NCI-H1105 (cell line): ENCODE data around the gene CTNNBIP1.
A peak's percentile ranks its signal among the peaks of the same experiment; 100 is the strongest.
"Not testable (repeated sequence)": the region's sequence is repeated elsewhere in the genome, so short reads cannot be mapped to it uniquely, and the experiment has no call there.

ENCODE experiments used
- DNase-seq: peaks from one replicate; lab custom pipeline; 2025; lab: John Stamatoyannopoulos, UW

The CTNNBIP1 gene, protein sequence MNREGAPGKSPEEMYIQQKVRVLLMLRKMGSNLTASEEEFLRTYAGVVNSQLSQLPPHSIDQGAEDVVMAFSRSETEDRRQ

DNA sequence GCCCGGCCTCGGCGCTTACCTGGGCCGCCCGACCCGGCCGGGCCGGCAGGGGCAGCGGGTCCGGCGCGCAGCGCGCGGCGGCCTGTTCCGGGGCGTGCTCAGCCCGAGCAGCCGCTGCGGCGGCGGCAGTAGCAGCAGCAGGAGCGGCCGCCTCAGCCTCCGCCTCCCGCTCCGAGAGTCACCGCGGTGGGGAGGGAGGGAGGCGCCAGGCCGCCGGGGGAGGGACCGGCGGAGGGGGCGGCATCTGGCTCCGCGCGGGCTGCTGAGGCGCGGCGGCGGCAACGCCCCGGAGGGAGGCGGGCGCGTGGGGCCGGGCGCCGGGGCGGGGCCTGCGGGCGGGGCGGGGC is at the start of gene CTNNBIP1:
Gene CTNNBIP1 (minus strand): TSS at position 194 of the 347 bp plus-strand sequence. CDS start 38,205 bp downstream, outside the sequence.
- DNase-seq, result no peak

DNA sequence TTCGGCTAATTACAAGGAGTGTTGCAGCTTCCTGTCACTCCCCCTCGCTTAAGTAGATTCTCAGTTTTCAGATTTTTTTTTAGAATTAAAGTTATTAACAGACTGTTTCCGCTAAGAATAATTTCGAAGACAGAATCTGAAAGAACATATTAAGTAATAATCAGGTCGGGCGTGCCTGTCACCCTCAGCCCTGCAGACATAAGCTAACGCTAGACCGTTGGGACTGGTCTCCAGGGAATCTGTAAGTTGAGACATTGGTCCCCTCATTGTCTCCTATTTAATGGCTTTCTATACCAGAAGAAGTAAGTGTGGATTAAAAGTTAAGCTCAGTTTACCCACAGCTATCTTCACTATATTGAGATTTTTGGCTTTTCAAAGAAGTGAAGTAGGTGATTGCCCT is 47.7 kb upstream of the CTNNBIP1 start:
- DNase-seq, result no peak

DNA sequence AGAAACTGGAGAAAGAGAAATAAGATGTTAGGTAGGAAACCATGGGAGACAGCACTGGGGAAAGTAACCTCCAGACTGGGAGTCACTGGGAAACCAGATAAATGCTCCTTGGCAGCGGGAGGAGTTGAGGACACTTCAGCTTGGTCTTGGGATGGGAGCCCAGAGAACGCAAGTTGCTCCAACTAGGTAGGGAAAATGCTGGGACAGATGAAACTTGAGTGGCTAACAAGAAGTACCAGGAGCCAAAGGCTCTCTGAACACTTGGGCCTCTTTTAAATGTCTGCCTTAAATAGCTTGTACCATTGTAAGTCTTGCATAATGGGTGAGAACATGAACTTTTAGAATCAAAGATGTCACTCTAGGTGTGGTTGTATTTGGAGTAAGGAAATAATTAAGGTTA is 36.2 kb upstream of the CTNNBIP1 start:
- no peak for DNase-seq

DNA sequence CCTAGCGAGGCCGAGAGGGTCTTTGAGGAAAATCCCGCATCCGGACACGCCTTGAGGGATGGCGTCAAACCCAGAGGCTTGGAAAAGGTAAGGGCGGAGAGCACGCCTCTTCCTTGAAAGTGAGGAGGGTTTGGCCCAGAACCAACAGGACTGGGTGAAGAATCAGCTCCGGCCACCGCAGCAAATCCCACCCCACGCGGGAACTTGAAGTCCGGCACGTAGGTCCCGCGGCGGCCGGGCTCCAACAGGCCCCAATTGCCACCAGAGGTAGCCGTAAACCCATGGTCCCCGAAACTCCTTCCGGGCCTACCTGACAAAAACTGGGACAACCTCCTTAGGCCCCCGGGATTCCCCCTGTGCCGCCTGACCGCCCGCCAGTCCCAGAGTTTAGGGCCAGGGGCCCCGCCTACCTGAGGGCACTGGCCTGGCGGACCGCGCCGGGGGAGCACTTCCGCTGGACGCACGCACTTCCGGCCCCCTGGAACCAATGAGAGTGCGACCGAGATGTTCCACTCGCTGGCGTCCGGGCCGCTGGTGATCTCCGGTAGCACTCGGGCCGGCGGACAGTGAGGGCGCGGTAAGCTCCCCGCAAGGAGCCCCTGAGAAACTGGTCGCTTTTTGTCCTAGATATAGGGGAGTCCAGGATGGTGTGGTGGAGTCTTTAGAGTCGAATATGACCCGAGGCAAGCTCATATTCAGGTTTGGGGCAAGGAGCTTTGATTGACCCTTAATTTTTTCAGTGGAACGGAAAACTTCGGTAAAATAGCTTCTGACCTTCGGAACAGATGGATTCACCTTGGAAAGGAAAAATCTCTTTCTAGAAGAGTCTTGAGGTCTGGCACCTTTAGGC is 33.1 kb upstream of the CTNNBIP1 start, which contains the start of the genes LZIC and NMNAT1:
Gene LZIC (minus strand): TSS at position 453 of the 850 bp plus-strand sequence. CDS start 6,772 bp downstream, outside the sequence.
Gene NMNAT1 (plus strand): TSS at position 537 of the 850 bp plus-strand sequence. CDS start 28,599 bp downstream, outside the sequence.
- peak; percentile 84 for DNase-seq

DNA sequence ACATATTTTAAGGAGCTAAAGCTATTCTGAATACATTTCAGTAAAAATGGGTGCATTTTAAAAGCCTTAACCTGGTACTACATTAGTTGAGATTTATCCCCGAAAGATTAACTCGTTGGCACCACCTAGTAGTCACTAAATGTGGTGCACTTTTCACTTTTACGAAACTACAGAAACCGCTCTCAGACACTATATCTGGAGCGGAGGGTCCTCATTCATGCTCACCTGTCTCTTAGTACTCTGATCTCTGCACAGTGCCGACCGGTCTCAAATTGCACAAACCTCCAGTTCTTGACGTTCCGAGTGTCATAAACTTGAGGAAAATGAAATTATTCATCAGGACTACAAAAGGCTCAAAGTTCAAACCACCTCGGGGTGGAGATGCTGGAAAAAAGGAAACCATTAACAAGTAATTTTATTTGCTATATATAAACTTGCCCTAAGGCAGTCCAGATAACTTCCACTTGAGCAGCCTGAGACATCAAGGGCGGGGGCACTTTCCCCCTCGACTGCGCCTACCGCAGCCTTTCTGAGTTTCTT is 32.4 kb upstream of the CTNNBIP1 start:
- peak; percentile 15 for DNase-seq

DNA sequence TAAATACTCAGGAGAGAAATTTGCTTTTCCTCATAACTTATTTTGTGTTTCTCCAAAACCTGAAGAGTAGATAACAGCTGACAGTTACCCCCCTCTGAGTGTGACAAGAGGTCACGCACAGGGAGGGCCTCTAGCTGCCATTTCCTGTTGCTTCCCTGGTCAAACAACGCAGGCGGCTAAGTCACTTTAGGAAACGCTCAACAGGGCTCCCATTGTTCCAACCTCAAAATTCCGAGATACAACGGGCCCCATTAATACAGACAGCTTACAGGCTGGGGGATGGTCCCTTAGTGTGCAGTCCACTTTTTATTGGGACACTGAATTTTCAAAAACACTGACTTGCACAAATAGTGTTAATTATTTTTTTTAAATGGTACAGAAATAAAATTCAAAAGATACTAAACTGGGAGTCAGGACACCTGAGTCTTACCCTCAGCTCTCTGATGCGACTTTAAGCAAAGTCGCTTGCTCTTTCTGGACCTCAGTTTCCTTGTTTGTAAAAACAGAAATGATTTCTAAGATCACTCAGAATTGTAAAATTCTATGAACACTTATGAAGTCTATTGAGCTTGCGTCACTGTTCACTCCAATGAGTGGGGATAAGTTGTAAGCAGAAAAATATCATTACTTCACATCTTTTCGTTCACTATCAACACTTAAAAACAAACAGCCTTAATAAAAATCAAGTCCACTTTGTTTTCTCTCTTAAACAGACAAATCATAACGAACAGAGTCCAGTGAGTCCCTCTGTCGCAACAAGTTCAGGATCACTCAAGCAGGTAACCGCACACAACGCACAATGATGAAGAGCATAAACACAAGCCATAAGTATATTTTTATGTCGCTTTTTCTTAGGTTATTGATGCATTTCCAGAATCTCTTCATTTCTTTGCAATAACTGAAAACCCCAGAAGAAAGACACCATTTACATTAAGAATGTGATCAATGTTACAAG is 19.6 kb upstream of the CTNNBIP1 start:
- DNase-seq, result no peak

DNA sequence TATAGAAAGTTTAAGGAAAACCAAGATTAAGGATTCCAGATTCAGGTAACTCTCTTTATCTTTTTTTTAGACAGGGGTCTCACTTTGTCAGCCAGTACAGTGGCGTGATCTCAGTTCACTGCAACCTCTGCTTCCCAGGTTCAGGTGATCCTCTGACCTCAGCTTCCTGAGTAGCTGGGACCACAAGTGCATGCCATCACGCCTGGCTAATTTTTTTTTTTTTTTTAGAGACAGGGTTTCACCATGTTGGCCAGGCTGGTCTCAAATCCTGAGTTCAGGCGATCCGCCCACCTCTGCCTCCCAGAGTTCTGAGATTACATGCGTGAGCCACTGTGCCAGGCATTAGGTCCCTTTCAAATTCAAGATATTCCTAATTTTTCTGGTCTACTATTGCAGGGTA is 17.2 kb upstream of the CTNNBIP1 start:
- no peak for DNase-seq

DNA sequence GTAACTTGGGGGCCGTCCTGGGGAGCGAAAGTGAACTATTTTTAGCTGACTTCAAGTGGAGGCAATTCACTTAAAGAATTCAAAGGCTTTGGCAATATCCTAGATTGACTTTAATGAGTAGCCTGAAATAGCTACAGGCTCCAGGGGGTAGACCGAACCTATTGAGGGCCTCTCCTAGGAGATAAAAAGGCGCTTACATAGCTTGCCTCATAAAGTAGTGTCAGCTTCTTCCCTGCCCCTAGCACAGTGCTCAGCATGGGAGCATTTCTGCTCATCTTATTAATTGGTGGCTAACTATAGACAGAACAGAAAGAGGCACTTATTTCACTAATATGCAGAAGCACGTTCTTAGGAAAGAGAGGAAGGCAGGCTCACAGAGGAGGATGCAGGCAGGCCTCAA is 12.3 kb upstream of the CTNNBIP1 start:
- no peak for DNase-seq

DNA sequence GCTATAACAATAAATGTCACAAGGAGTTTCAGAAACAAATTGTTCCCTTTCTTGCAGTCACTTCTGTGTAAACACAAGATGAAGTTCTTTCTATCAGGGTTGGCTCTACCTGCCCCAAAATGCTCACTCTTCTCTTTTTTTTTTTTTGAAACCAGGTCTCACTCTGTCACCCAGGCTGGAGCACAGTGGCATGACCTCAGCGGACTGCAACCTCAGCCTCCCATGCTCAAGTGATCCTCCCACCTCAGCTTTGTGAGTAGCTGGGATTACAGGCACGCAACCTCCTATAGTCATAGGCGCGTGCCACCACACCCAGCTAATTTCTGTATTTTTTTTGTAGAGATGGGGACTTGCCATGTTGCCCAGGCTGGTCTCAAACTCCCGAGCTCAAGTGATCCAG is 10.5 kb upstream of the CTNNBIP1 start:
- DNase-seq, result no peak

DNA sequence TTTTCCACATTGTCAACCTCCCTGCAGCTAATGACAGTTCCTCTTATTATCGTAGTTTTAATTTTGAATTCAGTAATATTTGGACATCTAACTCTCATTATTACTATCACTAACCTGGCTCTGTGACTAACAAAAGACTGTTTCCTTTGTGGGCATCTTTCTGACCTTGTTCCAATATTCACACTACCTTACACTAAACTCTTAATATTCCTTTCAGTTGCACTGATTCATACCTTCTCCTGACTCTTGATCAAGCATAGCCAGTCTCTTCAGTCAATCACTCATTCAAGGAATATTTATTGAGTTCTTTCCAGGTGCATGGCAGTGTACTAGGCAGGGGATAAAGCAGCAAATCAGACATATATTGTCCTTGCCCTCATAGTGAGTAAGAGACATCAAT is 7.8 kb upstream of the CTNNBIP1 start:
- no peak for DNase-seq

DNA sequence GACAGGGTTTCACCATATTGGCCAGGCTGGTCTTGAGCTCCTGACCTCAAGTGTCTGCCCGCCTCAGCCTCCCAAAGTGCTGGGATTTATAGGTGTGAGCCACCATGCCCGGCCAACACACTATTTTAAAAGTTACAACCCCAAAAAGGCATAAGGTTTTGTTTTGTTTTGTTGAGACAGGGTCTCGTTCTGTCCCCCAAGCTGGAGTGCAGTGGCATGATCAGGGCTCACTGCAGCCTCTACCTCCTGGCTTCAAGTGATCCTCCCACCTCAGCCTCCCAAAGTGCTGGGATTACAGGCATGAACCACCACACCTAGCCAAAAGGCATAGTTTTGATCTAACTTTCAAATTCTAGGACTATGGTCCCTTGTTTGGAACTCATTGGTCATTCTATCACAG is 7.4 kb upstream of the CTNNBIP1 start:
- DNase-seq, result not testable (repeated sequence)

DNA sequence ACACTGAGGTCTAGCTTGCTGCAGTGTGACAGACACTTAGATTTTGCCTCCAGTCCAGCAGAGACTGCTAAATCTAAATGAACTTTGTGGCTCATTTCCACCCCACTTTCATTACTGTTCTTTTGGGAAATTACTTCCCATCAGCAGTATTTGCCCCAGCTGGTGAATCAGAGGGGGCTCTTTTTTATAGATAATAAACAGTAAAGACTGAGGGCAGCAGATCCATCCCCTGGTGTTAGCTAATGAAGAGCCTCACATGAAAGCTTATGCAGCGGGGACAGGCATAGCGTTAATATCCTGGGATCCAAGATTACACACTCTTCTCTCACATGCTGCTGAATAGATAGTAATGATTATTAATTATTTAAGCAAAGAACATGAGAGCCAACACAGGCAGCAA is 6.4 kb upstream of the CTNNBIP1 start:
- no peak for DNase-seq

DNA sequence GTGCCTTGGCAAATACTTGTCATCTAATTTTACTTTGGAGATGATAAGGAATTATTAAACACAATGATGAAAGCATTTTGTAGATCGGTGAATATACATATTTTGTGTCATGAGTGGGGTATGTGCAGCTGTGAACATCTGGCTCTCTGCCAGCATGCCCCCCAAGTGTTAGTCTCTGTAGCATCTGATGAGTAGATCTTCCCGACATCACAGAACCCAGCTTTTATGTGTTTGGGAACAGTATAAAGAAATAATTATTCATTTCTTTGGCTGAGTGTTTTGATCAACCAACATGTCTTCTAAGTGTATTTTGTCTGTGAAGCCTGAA is 4.5 kb upstream of the CTNNBIP1 start:
- DNase-seq, result no peak

DNA sequence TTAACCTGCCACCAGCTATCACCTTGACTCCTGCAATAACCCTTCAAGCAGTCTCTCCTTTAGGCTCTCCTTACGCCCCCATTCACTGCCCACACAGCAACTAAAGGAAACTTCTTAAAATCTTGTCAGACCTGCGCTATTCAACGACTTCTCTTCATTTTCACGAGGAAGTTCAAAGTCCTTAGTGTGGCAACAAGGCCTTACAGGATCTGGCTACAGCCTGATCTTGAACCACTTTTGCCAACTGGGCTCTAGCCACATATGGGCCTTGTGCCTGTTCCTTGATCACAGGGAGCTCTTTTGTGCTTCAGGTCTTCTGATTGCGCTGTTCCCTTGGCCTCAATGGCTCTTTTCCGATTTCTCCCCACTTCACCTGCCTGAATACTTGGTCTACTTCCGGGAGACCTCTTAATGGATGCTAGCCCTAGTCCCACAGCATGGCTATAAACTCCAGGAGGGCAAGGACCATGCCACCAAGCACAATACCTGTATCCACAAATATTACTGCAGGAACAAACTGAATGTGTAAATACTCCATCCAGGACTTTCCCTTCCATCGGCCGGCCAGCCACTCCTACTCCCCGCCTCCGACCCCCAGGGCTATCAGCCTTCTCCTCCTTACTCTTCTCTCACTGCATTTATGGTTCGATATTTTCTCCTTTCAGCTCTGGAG is 2.3 kb upstream of the CTNNBIP1 start:
- no peak for DNase-seq

DNA sequence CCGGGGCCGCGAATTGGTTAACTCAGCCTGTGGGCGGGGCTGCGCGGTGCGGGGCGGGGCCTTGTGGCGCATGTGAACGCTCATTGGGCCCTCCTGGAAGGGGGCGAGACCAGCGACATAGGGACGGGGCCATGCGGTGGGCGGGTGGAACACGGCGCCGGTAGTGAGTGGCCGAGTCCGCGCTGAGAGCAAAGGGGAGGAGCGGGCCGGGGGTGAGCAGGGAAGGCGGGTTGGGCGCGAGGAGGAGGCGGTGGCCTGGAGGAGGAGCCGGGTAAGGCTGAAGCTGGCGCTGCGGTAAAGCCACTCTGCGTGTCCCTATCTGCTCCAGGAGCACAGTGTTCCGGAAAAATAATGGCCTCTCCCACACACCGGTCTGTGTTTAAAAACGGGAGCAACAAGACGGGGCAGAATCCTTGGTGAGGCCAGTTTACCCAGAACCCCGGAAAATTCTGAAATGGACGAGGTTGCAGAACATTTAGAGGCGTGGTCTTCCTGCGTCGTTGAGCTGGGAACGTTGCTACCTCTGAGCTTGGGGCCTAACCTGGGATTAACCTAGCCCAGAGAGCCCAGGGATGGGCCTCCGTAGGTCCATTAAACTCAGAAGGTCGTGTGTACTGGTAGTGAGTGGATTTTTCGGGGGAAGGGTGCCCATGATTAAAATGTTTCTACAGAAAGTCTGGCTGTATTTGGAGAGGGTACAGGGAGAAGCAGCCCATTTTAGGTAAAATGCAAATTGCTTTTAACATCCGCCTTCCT is 532 bp upstream of the CTNNBIP1 start:
- DNase-seq, result peak; percentile 98

DNA sequence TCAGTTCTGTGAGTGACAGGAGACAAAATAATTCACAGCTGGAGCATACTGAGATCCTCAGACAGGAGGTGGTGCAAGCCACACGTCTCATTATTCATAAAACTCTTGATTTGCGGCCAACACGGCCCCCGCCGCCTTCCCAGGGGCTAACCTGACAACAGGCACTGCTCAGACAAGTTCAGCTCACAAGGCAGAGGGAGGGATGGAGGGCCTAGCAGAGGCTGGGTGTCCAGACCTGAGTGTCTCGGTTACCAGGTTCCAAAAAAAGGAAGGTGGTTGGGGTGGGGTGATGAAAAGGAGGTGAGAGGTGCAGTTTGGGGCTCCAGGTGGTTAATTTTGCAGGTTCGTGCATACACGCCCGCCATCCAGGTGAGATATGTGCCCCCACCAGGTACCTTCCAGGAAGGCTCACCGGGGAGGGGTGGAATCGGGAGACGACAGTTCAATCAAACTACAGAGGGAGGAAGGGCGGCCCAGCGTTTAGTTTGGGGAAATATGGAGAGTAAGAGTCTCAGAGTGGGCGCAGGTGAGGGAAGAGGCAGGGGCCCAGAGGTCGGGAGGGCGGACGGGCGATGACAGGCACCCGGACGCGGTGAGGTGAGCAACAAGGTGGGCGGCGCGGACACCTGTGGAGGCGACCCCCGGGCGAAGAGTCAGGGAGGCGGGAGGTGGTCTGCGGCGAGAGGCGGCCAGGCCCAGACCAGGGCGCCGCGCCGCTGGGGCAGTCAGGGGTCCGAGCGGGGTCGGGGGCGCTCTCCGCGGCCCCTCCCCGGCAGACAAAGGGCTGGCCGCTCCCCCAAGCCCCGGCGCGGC is 629 bp downstream of the CTNNBIP1 start:
- DNase-seq, result peak; percentile 38

DNA sequence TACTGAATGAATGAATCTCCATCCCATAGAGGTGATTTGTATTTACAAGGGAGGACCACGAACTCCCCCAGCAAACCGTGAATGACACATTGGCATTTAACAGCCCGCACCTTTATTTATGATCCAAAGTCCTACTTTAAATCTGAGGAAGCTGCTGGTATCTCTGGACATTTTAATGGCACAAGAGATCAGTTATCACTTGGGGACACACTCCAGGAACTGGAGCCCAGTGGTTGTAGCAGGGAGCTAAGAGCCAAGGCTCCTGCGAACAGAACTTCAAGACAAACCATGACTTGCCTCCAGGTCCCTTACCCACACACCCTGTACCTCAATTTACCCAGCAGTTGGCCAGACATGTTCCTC is 1.2 kb downstream of the CTNNBIP1 start:
- no peak for DNase-seq

DNA sequence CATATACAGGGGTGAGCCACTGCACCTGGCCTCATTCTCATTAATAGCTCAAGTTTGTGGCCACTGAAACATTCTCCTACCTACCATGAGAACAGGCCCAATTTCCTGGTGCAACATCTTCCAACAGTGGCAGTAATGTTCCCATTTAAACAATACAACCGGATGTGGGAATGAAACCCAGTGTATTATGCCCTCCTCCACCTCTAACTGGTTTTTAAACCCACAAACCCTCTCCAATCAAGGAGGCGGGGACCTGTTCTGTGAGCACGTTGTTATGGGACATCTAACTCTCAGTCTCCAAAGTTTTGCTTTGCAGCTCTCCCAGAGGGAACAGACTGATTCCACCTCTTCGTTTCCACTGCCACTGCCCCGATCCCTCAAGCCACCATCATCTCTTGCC is 2.6 kb downstream of the CTNNBIP1 start:
- DNase-seq, result no peak

DNA sequence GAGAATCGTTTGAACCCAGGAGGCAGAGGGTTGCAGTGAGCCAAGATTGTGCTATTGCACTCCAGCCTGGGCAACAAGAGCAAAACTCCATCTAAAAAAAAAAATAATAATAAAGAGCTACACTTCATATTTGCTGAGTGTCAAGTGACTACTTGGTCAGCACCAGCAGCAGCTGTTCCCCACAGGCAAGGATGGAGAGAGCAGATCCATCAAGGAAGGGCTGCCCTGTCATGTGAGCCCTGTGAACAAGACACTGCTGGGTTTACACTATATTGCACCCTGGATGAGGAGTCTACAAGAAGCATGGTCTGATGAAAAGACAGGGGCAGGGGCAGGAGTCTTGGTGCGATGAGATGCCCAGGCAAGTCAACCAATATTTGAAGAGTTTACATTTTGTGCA is 3.6 kb downstream of the CTNNBIP1 start:
- DNase-seq, result no peak

DNA sequence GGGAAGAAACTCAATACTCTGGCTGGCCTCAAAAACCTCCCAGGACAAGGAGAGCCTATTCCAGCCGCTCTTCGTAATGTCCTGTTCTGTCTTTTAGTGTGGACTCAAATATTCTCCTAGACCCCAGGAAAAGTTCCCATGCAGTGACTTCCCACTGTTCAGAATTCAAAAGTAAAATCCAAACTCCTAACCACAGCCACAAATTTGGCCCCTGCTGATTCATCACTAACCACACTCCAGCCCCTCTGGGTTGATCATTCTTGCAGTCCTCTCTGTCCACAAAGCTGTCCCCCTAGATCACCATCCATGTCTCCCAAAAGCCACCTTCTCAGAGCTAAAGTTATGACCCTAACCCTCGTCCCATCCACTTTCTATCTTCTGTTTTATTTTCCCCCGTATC is 5.1 kb downstream of the CTNNBIP1 start:
- no peak for DNase-seq
